ENCODE results near the gene MGAT5.

The MGAT5 gene

DNA sequence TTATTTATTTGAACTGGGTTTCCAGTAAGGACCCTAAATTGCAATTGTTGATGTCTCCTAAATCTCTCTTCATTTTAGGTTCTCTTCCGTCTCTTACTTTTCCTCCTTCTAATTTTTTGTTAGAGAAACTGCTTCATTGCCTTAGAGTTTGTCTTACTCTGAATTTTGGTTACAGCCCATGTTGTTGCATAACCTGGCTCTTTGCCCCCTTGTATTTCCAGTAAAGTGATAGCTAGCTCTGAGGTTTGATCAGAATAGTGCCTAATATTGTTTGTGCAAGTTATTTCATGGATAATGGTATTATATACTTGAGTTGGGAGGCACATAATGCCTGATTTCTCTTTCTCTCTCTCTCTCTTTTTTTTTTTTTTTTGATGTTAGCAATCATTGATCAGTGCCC is 71.8 kb downstream of the MGAT5 start:
- no peaks in the 10 kb centered on the region for H3K9me3 ChIP-seq (ENCODE audit: control insufficient read depth, insufficient read depth, low read depth, low read length)
- H3K27ac ChIP-seq (ENCODE audit: extremely low read depth, low read depth, low read length), result no peak overlapping the region
- 0 out of 2 replicates have a peak, but pooled peaks cover 4% of the 10 kb centered on the region for H3K4me1 ChIP-seq (ENCODE audit: control insufficient read depth, insufficient read depth, low read length)
- ChIA-PET POLR2A (no interaction called here), CTCF (no interaction called here)
- H3K36me3 ChIP-seq (ENCODE audit: control insufficient read depth in 2 of 2, insufficient read depth in 1 of 2, low read length in 2 of 2), result no peaks in the 10 kb centered on the region
- H3K4me3 ChIP-seq (ENCODE audit: low read depth, low read length), result no peak overlapping the region
- TF ChIP-seq, protein P1, sequence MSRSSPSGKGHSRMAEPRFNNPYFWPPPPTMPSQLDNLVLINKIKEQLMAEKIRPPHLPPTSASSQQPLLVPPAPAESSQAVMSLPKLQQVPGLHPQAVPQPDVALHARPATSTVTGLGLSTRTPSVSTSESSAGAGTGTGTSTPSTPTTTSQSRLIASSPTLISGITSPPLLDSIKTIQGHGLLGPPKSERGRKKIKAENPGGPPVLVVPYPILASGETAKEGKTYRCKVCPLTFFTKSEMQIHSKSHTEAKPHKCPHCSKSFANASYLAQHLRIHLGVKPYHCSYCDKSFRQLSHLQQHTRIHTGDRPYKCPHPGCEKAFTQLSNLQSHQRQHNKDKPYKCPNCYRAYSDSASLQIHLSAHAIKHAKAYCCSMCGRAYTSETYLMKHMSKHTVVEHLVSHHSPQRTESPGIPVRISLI (tag by site-specific recombination; IDR thresholded peaks at IDR 0.05), result no peak
- TF ChIP-seq ZNF391 (tag by site-specific recombination; IDR thresholded peaks at IDR 0.05; ENCODE audit: borderline replicate concordance, low read depth) (no peak), REPIN1 (tag by site-specific recombination; IDR thresholded peaks at IDR 0.05; ENCODE audit: low read depth) (no peak), SP3 (tag by site-specific recombination; IDR thresholded peaks at IDR 0.05) (no peak), PRDM6 (tag by site-specific recombination; IDR thresholded peaks at IDR 0.05) (no peak), ZNF112 (tag by site-specific recombination; IDR thresholded peaks at IDR 0.05) (no peak)

DNA sequence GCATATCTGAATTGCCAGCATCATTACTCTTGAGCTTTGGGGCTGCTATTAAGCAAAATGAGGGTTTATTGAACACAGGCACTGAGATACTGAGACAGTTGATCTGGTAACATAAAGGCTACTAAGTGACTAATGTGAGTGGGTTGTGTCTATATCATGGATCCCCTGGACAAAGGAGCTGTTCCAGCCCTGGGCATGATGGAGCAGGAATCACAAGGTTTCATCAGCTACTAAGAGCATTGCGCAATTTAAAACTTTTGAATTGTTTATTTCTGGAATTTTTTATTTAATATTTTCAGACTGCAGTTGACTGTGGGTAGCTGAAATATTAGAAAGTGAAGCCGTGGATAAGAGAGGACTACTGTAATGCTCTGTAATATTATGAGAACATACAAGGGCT is 73.5 kb downstream of the MGAT5 start:
- no peaks in the 10 kb centered on the region for H3K36me3 ChIP-seq (ENCODE audit: control insufficient read depth in 2 of 2, insufficient read depth in 1 of 2, low read length in 2 of 2)
- no peak overlapping the region for H3K4me3 ChIP-seq (ENCODE audit: low read depth, low read length)
- TF ChIP-seq KLF1 (tag by site-specific recombination; IDR thresholded peaks at IDR 0.05) (no peak), ZNF585B (tag by site-specific recombination; IDR thresholded peaks at IDR 0.05) (no peak), TSHZ1 (tag by site-specific recombination; IDR thresholded peaks at IDR 0.05; ENCODE audit: borderline replicate concordance) (no peak), ZNF366 (tag by site-specific recombination; conservative IDR thresholded peaks at IDR 0.05) (no peak), ZNF398 (tag by site-specific recombination; IDR thresholded peaks at IDR 0.05) (no peak), ZNF23 (tag by site-specific recombination; IDR thresholded peaks at IDR 0.05; ENCODE audit: borderline replicate concordance) (no peak), ZFHX2 (tag by site-specific recombination; conservative IDR thresholded peaks at IDR 0.05) (no peak)
- TF ChIP-seq, protein P2, sequence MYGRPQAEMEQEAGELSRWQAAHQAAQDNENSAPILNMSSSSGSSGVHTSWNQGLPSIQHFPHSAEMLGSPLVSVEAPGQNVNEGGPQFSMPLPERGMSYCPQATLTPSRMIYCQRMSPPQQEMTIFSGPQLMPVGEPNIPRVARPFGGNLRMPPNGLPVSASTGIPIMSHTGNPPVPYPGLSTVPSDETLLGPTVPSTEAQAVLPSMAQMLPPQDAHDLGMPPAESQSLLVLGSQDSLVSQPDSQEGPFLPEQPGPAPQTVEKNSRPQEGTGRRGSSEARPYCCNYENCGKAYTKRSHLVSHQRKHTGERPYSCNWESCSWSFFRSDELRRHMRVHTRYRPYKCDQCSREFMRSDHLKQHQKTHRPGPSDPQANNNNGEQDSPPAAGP (tag by site-specific recombination; IDR thresholded peaks at IDR 0.05), result no peak
- ChIA-PET POLR2A (no interaction called here), CTCF (no interaction called here)
- H3K4me1 ChIP-seq (ENCODE audit: control insufficient read depth, insufficient read depth, low read length), result 0 out of 2 replicates have a peak, but pooled peaks cover 4% of the 10 kb centered on the region
- H3K27ac ChIP-seq (ENCODE audit: extremely low read depth, low read depth, low read length), result no peak overlapping the region
- H3K9me3 ChIP-seq (ENCODE audit: control insufficient read depth, insufficient read depth, low read depth, low read length), result no peaks in the 10 kb centered on the region
